Astrocyte (in vitro differentiated cells and primary cell): ENCODE results near the gene SAMD9.

Experiments
- CTCF ChIP-seq: IDR thresholded peaks from 2 replicates; pipeline ENCODE4 v1.5.1; 2011; ENCODE audit warnings: low read depth, mild to moderate bottlenecking, inconsistent platforms, low read length, moderate library complexity; ENCODE audit not compliant: insufficient read depth
- EZH2 ChIP-seq: IDR thresholded peaks from 2 replicates; pipeline ENCODE4 v1.6.1; 2012; ENCODE audit warnings: mild to moderate bottlenecking, low read length, inconsistent platforms; ENCODE audit not compliant: insufficient read depth

DNA sequence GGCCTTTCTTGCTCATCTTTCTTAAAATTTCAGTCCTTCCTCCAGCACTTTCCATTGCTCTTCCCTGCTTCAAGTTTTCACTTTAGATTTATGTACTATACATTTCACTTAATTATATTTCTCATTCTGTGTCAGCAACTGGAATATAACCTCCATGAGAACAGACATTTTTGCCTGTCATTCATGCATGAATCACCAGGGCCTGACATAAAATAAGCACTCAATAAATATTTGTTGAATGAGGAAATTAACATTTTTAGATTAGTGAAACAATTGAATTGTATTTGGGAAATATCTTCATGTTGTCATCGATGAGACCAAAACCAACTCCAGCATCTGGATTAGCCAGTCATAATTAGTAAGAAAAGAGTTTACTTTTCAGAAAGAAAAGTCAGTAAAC lies 24.3 kb upstream of the SAMD9 start:
- TF ChIP-seq CTCF (no peak), EZH2 (no peak)
